ENCODE measurements around the gene QRFP.

Gene QRFP

DNA sequence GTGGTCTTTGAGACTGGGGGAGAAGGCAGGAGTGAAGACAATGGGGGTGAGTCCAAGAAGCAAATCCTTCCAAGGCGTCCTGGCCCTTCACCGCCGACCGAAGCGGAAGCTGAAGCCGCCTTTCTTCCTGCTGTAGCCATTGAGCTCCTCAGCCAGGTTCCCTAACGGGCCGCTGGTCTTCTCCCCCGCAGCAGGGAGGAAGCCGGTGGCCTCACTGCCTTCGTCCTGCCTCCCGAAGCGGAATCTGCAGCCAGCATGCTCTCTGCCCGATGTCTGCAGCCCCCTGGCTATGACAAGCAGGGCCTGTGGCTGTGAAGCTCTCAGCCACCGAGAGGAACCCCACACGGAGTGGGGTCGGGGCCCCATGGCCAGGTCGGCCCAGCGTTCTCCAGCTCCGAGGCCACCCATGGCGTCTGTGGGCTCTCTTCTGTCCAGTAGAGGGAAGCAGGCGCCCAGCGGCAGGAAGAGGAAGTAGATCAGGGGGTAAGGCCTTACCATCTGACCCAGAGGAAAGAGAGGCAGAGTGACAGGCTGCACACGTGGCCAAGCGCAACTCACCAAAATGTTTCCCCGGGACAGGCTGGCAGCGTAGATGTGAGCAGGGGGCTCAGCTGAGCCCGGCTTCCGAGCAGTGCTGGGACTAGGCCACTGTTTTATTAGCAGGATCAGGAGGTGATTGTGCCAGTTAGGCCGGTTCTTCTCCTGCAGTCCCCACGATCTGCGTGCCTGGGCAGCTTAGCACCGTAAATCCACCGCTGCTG is 3.1 kb downstream of the QRFP start:
- Histone ChIP-seq H3K18ac (ENCODE audit: low read depth in 1 of 2, low read length in 2 of 2) (no peak overlapping the region), H2BK5ac (ENCODE audit: low read depth, low read length, poor library complexity, severe bottlenecking) (no peak overlapping the region), H3K4me2 (ENCODE audit: low read length, poor library complexity, severe bottlenecking) (no peak overlapping the region), H2AFZ (ENCODE audit: low read depth, low read length) (no peak overlapping the region), H4K91ac (ENCODE audit: low read length) (no peak overlapping the region), H2BK120ac (ENCODE audit: low read depth, low read length) (no peak overlapping the region), H3K27ac (ENCODE audit: low read length, poor library complexity, severe bottlenecking) (no peak overlapping the region), H3K4me1 (ENCODE audit: control insufficient read depth, insufficient read depth, low read depth, low read length) (peaks cover 13% of the 10 kb centered on the region), H3K4me3 (ENCODE audit: insufficient read depth in 1 of 2, low read depth in 1 of 2, low read length in 2 of 2) (no peak overlapping the region), H2AK5ac (ENCODE audit: low read length, severe bottlenecking) (no peak overlapping the region), H3K9ac (ENCODE audit: low read length) (peak overlapping the region; percentile 3), H4K8ac (ENCODE audit: low read length) (no peak overlapping the region), H3K14ac (ENCODE audit: low read length in 2 of 2) (no peak overlapping the region), H3K27me3 (ENCODE audit: control insufficient read depth in 1 of 2, insufficient read depth in 1 of 2, low read length in 2 of 2) (peaks cover 0 to 7% of the 10 kb centered on the region in 2 experiments), H2BK15ac (ENCODE audit: low read depth, poor library complexity, severe bottlenecking) (no peak overlapping the region), H2BK12ac (ENCODE audit: low read length in 2 of 2) (no peak overlapping the region), H3K36me3 (ENCODE audit: control insufficient read depth in 1 of 2, insufficient read depth in 2 of 2, low read depth in 1 of 2, low read length in 2 of 2) (peaks cover 58 to 72% of the 10 kb centered on the region in 2 experiments), H3K4ac (ENCODE audit: low read depth in 1 of 2, low read length in 2 of 2) (no peak overlapping the region), H3K9me3 (ENCODE audit: control insufficient read depth, low read length) (no peaks in the 10 kb centered on the region), H3K79me1 (replicated peaks; ENCODE audit: low read length, poor library complexity, severe bottlenecking) (peaks cover 4% of the 10 kb centered on the region), H3K23ac (ENCODE audit: low read length in 2 of 2) (no peak overlapping the region)
- peak; percentile 9 for DNase-seq
- 90% methylated on average over 34 of the region's 34 CpGs for WGBS

DNA sequence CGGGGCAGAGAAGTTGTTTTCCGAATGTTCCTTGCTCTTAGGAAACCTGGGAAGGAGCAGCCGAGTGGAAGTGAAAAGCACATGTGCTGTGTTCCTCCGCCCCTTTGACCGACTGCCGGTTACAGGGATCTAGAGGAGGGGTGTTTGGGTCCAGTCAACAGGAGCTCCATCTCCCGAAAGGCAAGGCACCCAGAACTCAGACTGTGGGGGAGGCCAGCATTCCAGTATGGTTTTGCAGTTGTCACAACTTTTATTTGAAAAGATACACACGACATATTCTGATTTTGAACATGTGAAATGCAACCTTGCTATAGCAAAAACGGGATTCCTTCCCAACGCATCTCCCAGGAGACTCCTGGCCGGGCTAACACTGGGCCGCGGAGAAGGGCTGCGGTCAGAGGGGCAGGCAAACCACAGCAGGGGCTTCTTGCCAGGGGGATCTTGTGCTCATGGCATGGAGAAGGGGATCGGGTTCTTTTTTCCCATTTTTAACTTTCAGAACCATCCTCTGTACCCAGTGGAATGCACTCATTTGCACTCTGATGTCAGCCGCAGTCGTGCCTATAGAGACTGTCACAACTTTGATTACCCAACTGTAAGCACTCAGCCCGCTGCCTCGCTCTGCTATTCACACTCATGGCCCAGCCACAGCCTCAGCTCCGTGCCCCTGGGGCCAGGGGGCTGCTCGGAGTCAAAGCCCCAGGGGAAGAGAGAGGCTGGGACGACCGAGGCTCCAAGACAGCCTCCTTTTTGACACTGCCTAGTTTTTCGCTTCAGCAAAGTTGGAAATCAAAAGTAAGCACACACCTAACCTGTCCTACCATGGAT is 3.9 kb downstream of the QRFP start:
- Histone ChIP-seq H3K79me1 (replicated peaks; ENCODE audit: low read length, poor library complexity, severe bottlenecking) (peaks cover 11% of the 10 kb centered on the region), H2BK120ac (ENCODE audit: low read depth, low read length) (no peak overlapping the region), H4K8ac (ENCODE audit: low read length) (no peak overlapping the region), H4K91ac (ENCODE audit: low read length) (no peak overlapping the region), H3K4me3 (ENCODE audit: insufficient read depth in 1 of 2, low read depth in 1 of 2, low read length in 2 of 2) (no peak overlapping the region), H3K27me3 (ENCODE audit: control insufficient read depth in 1 of 2, insufficient read depth in 1 of 2, low read length in 2 of 2) (peaks cover 0 to 4% of the 10 kb centered on the region in 2 experiments), H3K4me1 (ENCODE audit: control insufficient read depth, insufficient read depth, low read depth, low read length) (peaks cover 10% of the 10 kb centered on the region), H3K36me3 (ENCODE audit: control insufficient read depth in 1 of 2, insufficient read depth in 2 of 2, low read depth in 1 of 2, low read length in 2 of 2) (peaks cover 66 to 80% of the 10 kb centered on the region in 2 experiments), H3K4ac (ENCODE audit: low read depth in 1 of 2, low read length in 2 of 2) (no peak overlapping the region), H3K23ac (ENCODE audit: low read length in 2 of 2) (no peak overlapping the region), H3K14ac (ENCODE audit: low read length in 2 of 2) (no peak overlapping the region), H3K4me2 (ENCODE audit: low read length, poor library complexity, severe bottlenecking) (no peak overlapping the region), H3K18ac (ENCODE audit: low read depth in 1 of 2, low read length in 2 of 2) (no peak overlapping the region), H3K9me3 (ENCODE audit: control insufficient read depth, low read length) (no peaks in the 10 kb centered on the region), H2BK15ac (ENCODE audit: low read depth, poor library complexity, severe bottlenecking) (no peak overlapping the region), H2BK5ac (ENCODE audit: low read depth, low read length, poor library complexity, severe bottlenecking) (no peak overlapping the region), H2AK5ac (ENCODE audit: low read length, severe bottlenecking) (no peak overlapping the region), H2AFZ (ENCODE audit: low read depth, low read length) (no peak overlapping the region), H2BK12ac (ENCODE audit: low read length in 2 of 2) (no peak overlapping the region), H3K9ac (ENCODE audit: low read length) (no peak overlapping the region), H3K27ac (ENCODE audit: low read length, poor library complexity, severe bottlenecking) (no peak overlapping the region)
- WGBS, result 94% methylated on average over 23 of the region's 24 CpGs
- no peak for DNase-seq

DNA sequence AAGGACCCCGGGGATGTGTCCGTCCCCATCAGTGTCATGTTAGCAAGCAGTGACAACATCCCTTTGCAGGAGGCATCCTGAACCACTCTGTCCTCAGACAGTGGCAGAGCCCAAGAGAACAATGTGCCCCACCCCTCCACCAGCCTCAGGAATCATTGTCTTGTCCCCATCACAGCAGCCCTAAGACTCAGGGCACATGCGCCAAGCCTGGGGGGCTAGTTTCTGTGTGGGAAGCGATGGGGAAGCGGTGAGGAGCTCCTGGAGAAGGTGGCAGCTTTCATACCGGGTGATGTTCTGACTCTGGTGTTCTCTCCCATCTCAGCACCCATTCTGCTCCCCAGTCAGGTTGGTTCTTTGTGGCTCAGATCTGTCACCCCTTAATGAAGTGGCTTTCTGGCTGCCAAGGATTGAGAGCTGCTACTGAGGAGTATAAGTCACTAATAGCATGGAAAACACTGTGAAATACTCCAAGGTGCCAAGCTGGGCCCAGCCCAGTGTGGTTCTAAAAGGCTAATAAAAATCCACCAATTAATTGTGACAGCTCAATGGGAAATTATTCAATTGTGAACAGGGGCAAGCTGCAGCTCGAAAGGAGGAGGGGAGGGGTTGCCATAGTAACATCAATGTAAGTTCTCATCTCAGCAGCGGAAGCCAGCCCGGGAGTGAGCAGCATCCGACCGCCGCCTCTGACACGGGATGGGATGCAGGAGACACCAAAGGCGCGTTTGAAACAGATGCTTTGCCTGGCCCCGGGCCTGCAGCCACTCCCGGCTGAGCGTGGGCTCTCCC is 4.7 kb downstream of the QRFP start:
- H2BK120ac ChIP-seq (ENCODE audit: low read depth, low read length), result no peak overlapping the region
- no peak for DNase-seq
- no peak overlapping the region for H3K4ac ChIP-seq (ENCODE audit: low read depth in 1 of 2, low read length in 2 of 2)
- no peak overlapping the region for H3K27ac ChIP-seq (ENCODE audit: low read length, poor library complexity, severe bottlenecking)
- H3K18ac ChIP-seq (ENCODE audit: low read depth in 1 of 2, low read length in 2 of 2), result no peak overlapping the region
- no peak overlapping the region for H2BK5ac ChIP-seq (ENCODE audit: low read depth, low read length, poor library complexity, severe bottlenecking)
- H4K91ac ChIP-seq (ENCODE audit: low read length), result no peak overlapping the region
- no peak overlapping the region for H2AFZ ChIP-seq (ENCODE audit: low read depth, low read length)
- peaks cover 0 to 4% of the 10 kb centered on the region in 2 experiments for H3K27me3 ChIP-seq (ENCODE audit: control insufficient read depth in 1 of 2, insufficient read depth in 1 of 2, low read length in 2 of 2)
- H2BK12ac ChIP-seq (ENCODE audit: low read length in 2 of 2), result no peak overlapping the region
- H3K9ac ChIP-seq (ENCODE audit: low read length), result no peak overlapping the region
- H3K4me3 ChIP-seq (ENCODE audit: insufficient read depth in 1 of 2, low read depth in 1 of 2, low read length in 2 of 2), result no peak overlapping the region
- peaks cover 16% of the 10 kb centered on the region for H3K79me1 ChIP-seq (replicated peaks; ENCODE audit: low read length, poor library complexity, severe bottlenecking)
- no peak overlapping the region for H2BK15ac ChIP-seq (ENCODE audit: low read depth, poor library complexity, severe bottlenecking)
- 94% methylated on average over 18 of the region's 18 CpGs for WGBS
- H3K14ac ChIP-seq (ENCODE audit: low read length in 2 of 2), result no peak overlapping the region
- H3K9me3 ChIP-seq (ENCODE audit: control insufficient read depth, low read length), result no peaks in the 10 kb centered on the region
- H3K23ac ChIP-seq (ENCODE audit: low read length in 2 of 2), result no peak overlapping the region
- H3K4me1 ChIP-seq (ENCODE audit: control insufficient read depth, insufficient read depth, low read depth, low read length), result peaks cover 10% of the 10 kb centered on the region
- no peak overlapping the region for H4K8ac ChIP-seq (ENCODE audit: low read length)
- H3K4me2 ChIP-seq (ENCODE audit: low read length, poor library complexity, severe bottlenecking), result no peak overlapping the region
- no peak overlapping the region for H2AK5ac ChIP-seq (ENCODE audit: low read length, severe bottlenecking)
- H3K36me3 ChIP-seq (ENCODE audit: control insufficient read depth in 1 of 2, insufficient read depth in 2 of 2, low read depth in 1 of 2, low read length in 2 of 2), result peaks cover 74 to 89% of the 10 kb centered on the region in 2 experiments
